SK-N-SH treated with all-trans-retinoic acid at 6 μM for 48 hours (cell line): ENCODE results near the gene AUH.
A peak's percentile ranks its signal among the peaks of the same experiment; 100 is the strongest.

ENCODE experiments used
- ATAC-seq: fragments of 200-7000 bp; cut with Tn5 transposase; 3 replicates; pipeline ENCODE4 v1.9.1; 2020; ENCODE audit warnings: mild to moderate bottlenecking, moderate library complexity
- ARNTL ChIP-seq: fragments of 450-650 bp; formaldehyde crosslinking; IDR thresholded peaks from 2 replicates; pipeline ENCODE4 v1.5.0; 2020; ENCODE audit warnings: low read depth, mild to moderate bottlenecking, moderate library complexity, borderline replicate concordance
- ESRRG ChIP-seq: fragments of 250-450 bp; sonication (Bioruptor Pico); IDR thresholded peaks from 2 replicates; pipeline ENCODE4 v1.6.1; 2021; ENCODE audit warnings: mild to moderate bottlenecking
- GLIS3 ChIP-seq: fragments of 250-450 bp; sonication (Bioruptor Pico); IDR thresholded peaks from 2 replicates; pipeline ENCODE4 v1.5.0; 2020; ENCODE audit warnings: mild to moderate bottlenecking, moderate library complexity
- ISL1 ChIP-seq: fragments of 250-450 bp; sonication (Bioruptor Pico); IDR thresholded peaks from 2 replicates; pipeline ENCODE4 v2.1.2; 2022; ENCODE audit warnings: mild to moderate bottlenecking, moderate library complexity
- OSR1 ChIP-seq: fragments of 250-450 bp; sonication (Bioruptor Pico); IDR thresholded peaks from 2 replicates; pipeline ENCODE4 v1.8.0; 2022; ENCODE audit warnings: moderate library complexity, mild to moderate bottlenecking, inconsistent platforms
- PPARA ChIP-seq: fragments of 250-450 bp; sonication (Bioruptor Pico); IDR thresholded peaks from 2 replicates; pipeline ENCODE4 v1.5.0; 2020; ENCODE audit warnings: mild to moderate bottlenecking, borderline replicate concordance
- RARB ChIP-seq: fragments of 250-450 bp; sonication (Bioruptor Pico); IDR thresholded peaks from 2 replicates; pipeline ENCODE4 v1.8.0; 2021; ENCODE audit warnings: mild to moderate bottlenecking, moderate library complexity
- SNAI2 ChIP-seq: fragments of 250-450 bp; sonication (Bioruptor Pico); IDR thresholded peaks from 2 replicates; pipeline ENCODE4 v1.5.0; 2020; ENCODE audit warnings: mild to moderate bottlenecking, moderate library complexity
- TCF4 ChIP-seq: fragments of 250-450 bp; sonication (Bioruptor Pico); IDR thresholded peaks from 2 replicates; pipeline ENCODE4 v1.8.0; 2021; ENCODE audit warnings: mild to moderate bottlenecking, moderate library complexity, borderline replicate concordance
- TOX ChIP-seq: fragments of 250-450 bp; sonication (Bioruptor Pico); IDR thresholded peaks from 2 replicates; pipeline ENCODE4 v1.8.0; 2021; ENCODE audit warnings: mild to moderate bottlenecking, moderate library complexity, borderline replicate concordance
- ZFP3 ChIP-seq: fragments of 250-450 bp; sonication (Bioruptor Pico); IDR thresholded peaks from 2 replicates; pipeline ENCODE4 v1.5.0; 2020; ENCODE audit warnings: mild to moderate bottlenecking, moderate library complexity
- ZFP30 ChIP-seq: fragments of 450-650 bp; formaldehyde crosslinking; IDR thresholded peaks from 2 replicates; pipeline ENCODE4 v1.5.0; 2022; ENCODE audit warnings: mild to moderate bottlenecking, moderate library complexity
- ZNF565 ChIP-seq: fragments of 450-650 bp; formaldehyde crosslinking; conservative IDR thresholded peaks from 2 replicates; pipeline ENCODE4 v1.5.0; 2020; ENCODE audit warnings: low read depth, mild to moderate bottlenecking, moderate library complexity
- ZNF70 ChIP-seq: fragments of 450-650 bp; formaldehyde crosslinking; IDR thresholded peaks from 2 replicates; pipeline ENCODE4 v1.5.0; 2020; ENCODE audit warnings: mild to moderate bottlenecking, moderate library complexity
- TF ChIP-seq, protein P1 (sequence below): fragments of 250-450 bp; sonication (Bioruptor Pico); IDR thresholded peaks from 2 replicates; pipeline ENCODE4 v1.5.1; 2020; ENCODE audit warnings: low read depth, mild to moderate bottlenecking, moderate library complexity
- TF ChIP-seq, protein P2 (sequence below): fragments of 250-450 bp; sonication (Bioruptor Pico); IDR thresholded peaks from 2 replicates; pipeline ENCODE4 v1.5.0; 2020; ENCODE audit warnings: mild to moderate bottlenecking, moderate library complexity
- TF ChIP-seq, protein P3 (sequence below): fragments of 250-450 bp; sonication (Bioruptor Pico); IDR thresholded peaks from 2 replicates; pipeline ENCODE4 v1.5.1; 2021; ENCODE audit warnings: mild to moderate bottlenecking, moderate library complexity
- TF ChIP-seq, protein P4 (sequence below): fragments of 250-450 bp; sonication (Bioruptor Pico); IDR thresholded peaks from 2 replicates; pipeline ENCODE4 v1.8.0; 2021; ENCODE audit warnings: low read depth, mild to moderate bottlenecking, moderate library complexity, borderline replicate concordance

Gene AUH

DNA sequence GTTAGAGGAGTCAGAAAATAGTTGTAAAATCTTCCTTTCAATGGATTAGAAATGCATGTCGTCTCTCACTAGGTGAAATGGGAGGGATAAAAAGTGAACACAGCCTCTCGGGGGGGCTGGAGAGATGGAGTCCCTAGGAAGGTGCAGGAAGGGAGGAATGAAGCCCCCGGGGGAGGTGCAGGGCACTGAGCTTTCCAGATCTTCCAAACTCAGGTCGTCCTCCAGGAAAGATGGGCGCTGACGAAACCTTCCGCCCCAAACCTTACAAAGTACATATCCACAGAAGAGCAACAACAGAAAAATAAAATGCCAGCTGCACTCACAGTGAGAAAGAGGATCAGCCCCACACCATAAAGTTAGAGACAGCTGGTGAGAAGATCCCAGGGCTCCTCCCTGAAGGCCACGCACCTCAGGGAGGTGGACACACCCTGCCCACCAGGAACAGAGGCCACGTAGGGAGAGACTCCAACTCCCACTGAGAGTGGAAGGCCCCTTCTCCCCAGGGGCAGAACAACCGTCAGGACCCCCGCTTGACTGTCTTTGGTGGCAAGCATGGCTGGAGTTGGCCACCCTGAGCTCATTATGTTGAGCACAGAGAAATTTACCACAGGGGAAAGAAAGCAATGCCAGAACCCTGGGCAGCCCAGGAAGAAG, 174.3 kb downstream of the AUH start (continued):
- TF ChIP-seq, protein P1, sequence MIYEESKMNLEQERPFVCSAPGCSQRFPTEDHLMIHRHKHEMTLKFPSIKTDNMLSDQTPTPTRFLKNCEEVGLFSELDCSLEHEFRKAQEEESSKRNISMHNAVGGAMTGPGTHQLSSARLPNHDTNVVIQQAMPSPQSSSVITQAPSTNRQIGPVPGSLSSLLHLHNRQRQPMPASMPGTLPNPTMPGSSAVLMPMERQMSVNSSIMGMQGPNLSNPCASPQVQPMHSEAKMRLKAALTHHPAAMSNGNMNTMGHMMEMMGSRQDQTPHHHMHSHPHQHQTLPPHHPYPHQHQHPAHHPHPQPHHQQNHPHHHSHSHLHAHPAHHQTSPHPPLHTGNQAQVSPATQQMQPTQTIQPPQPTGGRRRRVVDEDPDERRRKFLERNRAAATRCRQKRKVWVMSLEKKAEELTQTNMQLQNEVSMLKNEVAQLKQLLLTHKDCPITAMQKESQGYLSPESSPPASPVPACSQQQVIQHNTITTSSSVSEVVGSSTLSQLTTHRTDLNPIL: no peak
- TF ChIP-seq ISL1 (no peak), GLIS3 (CRISPR knock-in tag) (no peak)
- TF ChIP-seq, protein P2, sequence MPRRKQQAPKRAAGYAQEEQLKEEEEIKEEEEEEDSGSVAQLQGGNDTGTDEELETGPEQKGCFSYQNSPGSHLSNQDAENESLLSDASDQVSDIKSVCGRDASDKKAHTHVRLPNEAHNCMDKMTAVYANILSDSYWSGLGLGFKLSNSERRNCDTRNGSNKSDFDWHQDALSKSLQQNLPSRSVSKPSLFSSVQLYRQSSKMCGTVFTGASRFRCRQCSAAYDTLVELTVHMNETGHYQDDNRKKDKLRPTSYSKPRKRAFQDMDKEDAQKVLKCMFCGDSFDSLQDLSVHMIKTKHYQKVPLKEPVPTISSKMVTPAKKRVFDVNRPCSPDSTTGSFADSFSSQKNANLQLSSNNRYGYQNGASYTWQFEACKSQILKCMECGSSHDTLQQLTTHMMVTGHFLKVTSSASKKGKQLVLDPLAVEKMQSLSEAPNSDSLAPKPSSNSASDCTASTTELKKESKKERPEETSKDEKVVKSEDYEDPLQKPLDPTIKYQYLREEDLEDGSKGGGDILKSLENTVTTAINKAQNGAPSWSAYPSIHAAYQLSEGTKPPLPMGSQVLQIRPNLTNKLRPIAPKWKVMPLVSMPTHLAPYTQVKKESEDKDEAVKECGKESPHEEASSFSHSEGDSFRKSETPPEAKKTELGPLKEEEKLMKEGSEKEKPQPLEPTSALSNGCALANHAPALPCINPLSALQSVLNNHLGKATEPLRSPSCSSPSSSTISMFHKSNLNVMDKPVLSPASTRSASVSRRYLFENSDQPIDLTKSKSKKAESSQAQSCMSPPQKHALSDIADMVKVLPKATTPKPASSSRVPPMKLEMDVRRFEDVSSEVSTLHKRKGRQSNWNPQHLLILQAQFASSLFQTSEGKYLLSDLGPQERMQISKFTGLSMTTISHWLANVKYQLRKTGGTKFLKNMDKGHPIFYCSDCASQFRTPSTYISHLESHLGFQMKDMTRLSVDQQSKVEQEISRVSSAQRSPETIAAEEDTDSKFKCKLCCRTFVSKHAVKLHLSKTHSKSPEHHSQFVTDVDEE (CRISPR knock-in tag): no peak

DNA sequence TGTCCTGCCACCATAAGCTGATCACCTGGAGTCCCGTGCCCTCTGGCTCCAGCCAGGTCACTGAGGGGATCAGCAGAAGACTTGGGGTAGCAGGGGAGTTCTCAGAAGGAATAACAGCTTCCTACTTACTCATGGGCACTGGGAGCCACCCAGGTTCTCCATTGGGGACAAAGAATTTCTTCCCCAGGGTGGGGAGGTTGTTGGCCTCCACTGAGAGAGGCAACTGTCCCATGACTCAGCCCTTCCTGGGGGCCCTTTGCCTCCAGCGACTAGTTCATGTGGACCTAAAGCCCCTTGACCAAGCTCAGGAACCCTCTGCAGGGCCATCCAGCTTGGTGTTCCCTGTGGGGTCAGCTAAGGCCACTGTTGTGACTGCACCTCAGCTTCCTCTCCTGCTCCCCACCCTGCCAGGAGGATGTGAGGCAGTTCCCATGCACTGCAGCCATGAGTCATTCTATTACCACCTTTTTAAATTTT, 175.0 kb downstream of the AUH start:
- ATAC-seq: peak; percentile 40; the same call in 1 of the 3 replicates
- TF ChIP-seq GLIS3 (CRISPR knock-in tag): no peak
- TF ChIP-seq OSR1: no peak
- no peak for TF ChIP-seq TOX (CRISPR knock-in tag)
- TF ChIP-seq, protein P1: no peak
- no peak for TF ChIP-seq TCF4
- no peak for TF ChIP-seq ZNF565
- TF ChIP-seq, protein P3, sequence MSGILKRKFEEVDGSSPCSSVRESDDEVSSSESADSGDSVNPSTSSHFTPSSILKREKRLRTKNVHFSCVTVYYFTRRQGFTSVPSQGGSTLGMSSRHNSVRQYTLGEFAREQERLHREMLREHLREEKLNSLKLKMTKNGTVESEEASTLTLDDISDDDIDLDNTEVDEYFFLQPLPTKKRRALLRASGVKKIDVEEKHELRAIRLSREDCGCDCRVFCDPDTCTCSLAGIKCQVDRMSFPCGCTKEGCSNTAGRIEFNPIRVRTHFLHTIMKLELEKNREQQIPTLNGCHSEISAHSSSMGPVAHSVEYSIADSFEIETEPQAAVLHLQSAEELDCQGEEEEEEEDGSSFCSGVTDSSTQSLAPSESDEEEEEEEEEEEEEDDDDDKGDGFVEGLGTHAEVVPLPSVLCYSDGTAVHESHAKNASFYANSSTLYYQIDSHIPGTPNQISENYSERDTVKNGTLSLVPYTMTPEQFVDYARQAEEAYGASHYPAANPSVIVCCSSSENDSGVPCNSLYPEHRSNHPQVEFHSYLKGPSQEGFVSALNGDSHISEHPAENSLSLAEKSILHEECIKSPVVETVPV (CRISPR knock-in tag): no peak
- no peak for TF ChIP-seq ISL1
- TF ChIP-seq, protein P4, sequence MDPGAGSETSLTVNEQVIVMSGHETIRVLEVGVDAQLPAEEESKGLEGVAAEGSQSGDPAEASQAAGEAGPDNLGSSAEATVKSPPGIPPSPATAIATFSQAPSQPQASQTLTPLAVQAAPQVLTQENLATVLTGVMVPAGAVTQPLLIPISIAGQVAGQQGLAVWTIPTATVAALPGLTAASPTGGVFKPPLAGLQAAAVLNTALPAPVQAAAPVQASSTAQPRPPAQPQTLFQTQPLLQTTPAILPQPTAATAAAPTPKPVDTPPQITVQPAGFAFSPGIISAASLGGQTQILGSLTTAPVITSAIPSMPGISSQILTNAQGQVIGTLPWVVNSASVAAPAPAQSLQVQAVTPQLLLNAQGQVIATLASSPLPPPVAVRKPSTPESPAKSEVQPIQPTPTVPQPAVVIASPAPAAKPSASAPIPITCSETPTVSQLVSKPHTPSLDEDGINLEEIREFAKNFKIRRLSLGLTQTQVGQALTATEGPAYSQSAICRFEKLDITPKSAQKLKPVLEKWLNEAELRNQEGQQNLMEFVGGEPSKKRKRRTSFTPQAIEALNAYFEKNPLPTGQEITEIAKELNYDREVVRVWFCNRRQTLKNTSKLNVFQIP (CRISPR knock-in tag): no peak
- TF ChIP-seq ZNF70: no peak
- no peak for TF ChIP-seq ZFP30 (CRISPR knock-in tag)
- TF ChIP-seq RARB (CRISPR knock-in tag): no peak
- TF ChIP-seq PPARA (CRISPR knock-in tag): no peak
- no peak for TF ChIP-seq ARNTL (CRISPR knock-in tag)

DNA sequence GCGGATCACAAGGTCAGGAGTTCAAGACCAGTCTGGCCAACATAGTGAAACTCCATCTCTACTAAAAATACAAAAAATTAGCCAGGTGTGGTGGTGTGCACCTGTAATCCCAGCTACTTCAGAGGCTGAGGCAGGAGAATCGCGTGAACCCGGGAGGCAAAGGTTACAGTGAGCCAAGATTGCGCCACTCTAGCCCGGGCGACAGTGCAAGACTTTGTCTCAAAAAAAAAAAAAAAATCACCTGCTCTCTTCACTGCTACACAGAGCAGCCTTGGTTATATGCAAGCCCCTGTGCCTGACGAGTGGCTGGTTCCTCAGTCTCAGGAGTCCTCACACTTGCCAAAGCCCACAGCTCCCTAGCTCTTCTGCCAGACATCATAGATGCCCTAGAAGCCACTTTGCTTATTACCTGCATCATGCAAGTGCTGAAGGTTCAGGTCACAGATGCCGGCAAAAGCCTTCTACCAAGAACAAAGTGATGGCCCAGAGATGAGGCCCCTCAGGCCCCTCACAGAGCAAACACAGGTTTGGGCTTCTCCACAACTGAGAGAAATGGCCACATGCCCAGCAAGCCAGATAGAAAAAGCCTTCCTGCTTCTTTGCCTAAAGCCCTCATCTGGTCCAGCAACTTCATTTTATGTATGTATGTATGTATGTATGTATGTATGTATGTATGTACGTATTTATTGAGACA, 176.4 kb downstream of the AUH start:
- no peak for ATAC-seq
- no peak for TF ChIP-seq PPARA (CRISPR knock-in tag)
- no peak for TF ChIP-seq ARNTL (CRISPR knock-in tag)
- TF ChIP-seq, protein P1: no peak
- no peak for TF ChIP-seq TOX (CRISPR knock-in tag)
- no peak for TF ChIP-seq ESRRG (CRISPR knock-in tag)
- no peak for TF ChIP-seq ZFP3
- TF ChIP-seq, protein P2 (CRISPR knock-in tag): no peak
- TF ChIP-seq ZFP30 (CRISPR knock-in tag): no peak
- TF ChIP-seq, protein P4 (CRISPR knock-in tag): no peak
- TF ChIP-seq SNAI2 (CRISPR knock-in tag): no peak
- no peak for TF ChIP-seq OSR1
- no peak for TF ChIP-seq ISL1
